C4-2B (cell line): ENCODE measurements around the gene FZD1.

ENCODE experiments used
- H3K27ac ChIP-seq: fragments of 450-650 bp; 2 replicates; pipeline ENCODE4 v1.5.1; 2017
- ZFX ChIP-seq: fragments of 450-650 bp; IDR thresholded peaks from 2 replicates; pipeline ENCODE4 v1.6.1; 2017
- TF ChIP-seq, protein P1 (sequence below): fragments of 450-650 bp; conservative IDR thresholded peaks from 2 replicates; pipeline ENCODE4 v1.5.1; 2017; ENCODE audit warnings: mild to moderate bottlenecking

FZD1 gene

GRCh38 chr7:91264046-91264923 is at the start of gene FZD1:
TSS of gene FZD1 (plus strand) at chr7:91264433. CDS start at chr7:91264881, 448 bp downstream.
- no peak for TF ChIP-seq ZFX
- TF ChIP-seq, protein P1, sequence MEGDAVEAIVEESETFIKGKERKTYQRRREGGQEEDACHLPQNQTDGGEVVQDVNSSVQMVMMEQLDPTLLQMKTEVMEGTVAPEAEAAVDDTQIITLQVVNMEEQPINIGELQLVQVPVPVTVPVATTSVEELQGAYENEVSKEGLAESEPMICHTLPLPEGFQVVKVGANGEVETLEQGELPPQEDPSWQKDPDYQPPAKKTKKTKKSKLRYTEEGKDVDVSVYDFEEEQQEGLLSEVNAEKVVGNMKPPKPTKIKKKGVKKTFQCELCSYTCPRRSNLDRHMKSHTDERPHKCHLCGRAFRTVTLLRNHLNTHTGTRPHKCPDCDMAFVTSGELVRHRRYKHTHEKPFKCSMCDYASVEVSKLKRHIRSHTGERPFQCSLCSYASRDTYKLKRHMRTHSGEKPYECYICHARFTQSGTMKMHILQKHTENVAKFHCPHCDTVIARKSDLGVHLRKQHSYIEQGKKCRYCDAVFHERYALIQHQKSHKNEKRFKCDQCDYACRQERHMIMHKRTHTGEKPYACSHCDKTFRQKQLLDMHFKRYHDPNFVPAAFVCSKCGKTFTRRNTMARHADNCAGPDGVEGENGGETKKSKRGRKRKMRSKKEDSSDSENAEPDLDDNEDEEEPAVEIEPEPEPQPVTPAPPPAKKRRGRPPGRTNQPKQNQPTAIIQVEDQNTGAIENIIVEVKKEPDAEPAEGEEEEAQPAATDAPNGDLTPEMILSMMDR = peak; percentile 15; the same call in 1 of the 2 replicates
- H3K27ac ChIP-seq = peak within 1 kb of the TSS; percentile 98

DNA sequence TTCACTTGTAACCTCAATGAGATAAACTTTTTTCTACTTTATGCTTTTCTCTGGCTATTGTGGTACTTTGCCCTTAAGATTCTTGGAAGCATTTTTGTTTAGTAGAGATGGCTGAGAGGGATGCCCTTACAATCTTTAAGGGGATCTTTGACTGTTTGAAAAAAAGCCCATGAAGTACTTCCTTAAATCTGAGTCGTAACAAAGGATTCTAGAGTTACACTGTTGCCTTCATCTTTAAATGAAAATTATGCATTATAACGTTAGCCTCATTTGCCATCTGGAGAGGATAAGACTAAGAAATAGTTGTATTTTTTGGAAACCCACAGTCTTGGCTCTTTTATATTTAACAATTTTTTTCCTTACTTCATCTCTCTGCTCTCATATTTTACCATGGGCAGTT is 37.8 kb upstream of the FZD1 start:
- TF ChIP-seq, protein P1 = no peak
- no peak for TF ChIP-seq ZFX
- H3K27ac ChIP-seq = no peak overlapping the region

- no peak for TF ChIP-seq ZFX
- TF ChIP-seq, protein P1 = no peak
- no peak overlapping the region for H3K27ac ChIP-seq
These were observed 35.9 kb upstream of the FZD1 start for GRCh38 chr7:91228327-91228726.

DNA sequence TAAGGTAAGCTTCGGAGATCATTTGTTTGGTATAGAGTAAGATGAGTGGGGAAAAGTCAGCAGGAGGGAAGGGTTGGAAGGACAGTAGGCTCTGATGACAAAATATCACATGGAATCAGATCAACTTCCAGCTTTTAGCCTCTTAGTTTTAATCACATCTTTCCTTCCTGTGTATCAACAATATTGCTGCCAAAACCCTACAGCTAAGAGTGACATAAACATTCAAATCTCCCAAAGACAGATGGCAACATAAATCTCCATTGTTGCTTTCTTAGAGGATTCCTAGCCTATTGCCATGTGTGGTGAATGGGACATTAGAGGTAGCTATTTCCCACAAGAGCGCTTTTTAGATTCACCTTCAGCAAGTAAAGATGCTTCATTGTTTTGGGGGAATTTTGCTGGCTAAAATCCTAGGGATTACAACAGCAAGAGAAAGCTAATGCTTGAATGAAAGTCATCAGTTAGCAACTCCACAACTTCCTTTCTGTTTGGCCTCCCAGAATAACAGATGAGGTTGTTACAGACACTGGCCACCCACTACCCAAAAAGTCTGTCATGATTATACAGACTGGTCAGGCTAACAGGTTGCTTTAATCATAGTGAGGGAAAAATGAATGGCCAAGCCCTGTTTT is 35.2 kb upstream of the FZD1 start:
- H3K27ac ChIP-seq = no peak overlapping the region
- TF ChIP-seq, protein P1 = no peak
- TF ChIP-seq ZFX = no peak

GRCh38 chr7:91230100-91230499 is 34.1 kb upstream of the FZD1 start:
- no peak overlapping the region for H3K27ac ChIP-seq
- TF ChIP-seq, protein P1 = no peak

DNA sequence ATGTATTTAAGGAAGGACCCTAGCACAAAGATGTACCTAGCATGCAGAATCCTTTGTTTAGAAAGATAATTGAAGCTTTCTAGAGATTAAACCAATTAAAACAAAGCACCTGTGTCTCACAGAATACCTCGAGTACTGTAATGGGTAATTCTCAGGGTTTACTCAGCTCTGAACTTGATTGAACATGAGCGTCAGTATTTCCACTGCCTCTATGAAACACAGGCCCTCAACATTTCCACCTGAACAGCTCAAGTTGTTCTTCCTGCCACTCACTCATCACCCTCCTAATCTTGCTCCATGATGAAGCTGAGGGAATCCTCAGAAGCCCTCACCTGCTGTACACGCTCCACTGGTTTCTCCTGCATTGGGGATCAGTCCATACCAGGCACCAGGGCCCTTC is 33.7 kb upstream of the FZD1 start:
- H3K27ac ChIP-seq = no peak overlapping the region
- TF ChIP-seq, protein P1 = no peak
- TF ChIP-seq ZFX = no peak

- TF ChIP-seq ZFX = no peak
- TF ChIP-seq, protein P1 = no peak
These were observed 31.0 kb upstream of the FZD1 start for GRCh38 chr7:91233212-91233611.

More at GRCh38 chr7:91233212-91233611, 31.0 kb upstream of the FZD1 start:
- no peak overlapping the region for H3K27ac ChIP-seq
